Measurements from ENCODE around the gene GABARAP. TPM values are rescaled to one million over a fixed set of nuclear protein-coding genes. Genes with fewer than 3 reads are reported as not detected.

GABARAP gene
- total and polyA plus RNA-seq, 2 of the 13 experiments (the other 11 are each of a cell fraction or from before 2014, with no cell fraction given) = 161 to 310 TPM

GRCh38 chr17:7219812-7220592, 22.2 kb downstream of the GABARAP start, which contains the start of the genes ACADVL and DLG4 (continued):
- peak; percentile 56; the same call in 1 of the 2 replicates for TF ChIP-seq TFAP4 (IDR thresholded peaks at IDR 0.05; ENCODE audit: borderline replicate concordance, low read depth)
- TF ChIP-seq NR2C2 (CRISPR knock-in tag; IDR thresholded peaks at IDR 0.05; ENCODE audit: borderline replicate concordance) = peak; percentile 85
- no peak for TF ChIP-seq MED1 (CRISPR knock-in tag; IDR thresholded peaks at IDR 0.05)
- TF ChIP-seq CEBPB (IDR thresholded peaks at IDR 0.05; ENCODE audit: borderline replicate concordance, low read depth, low read length) = no peak
- peak; percentile 88 for TF ChIP-seq ZNF687 (CRISPR knock-in tag; IDR thresholded peaks at IDR 0.05)
- peak; percentile 54 for TF ChIP-seq BCL6 (CRISPR knock-in tag; IDR thresholded peaks at IDR 0.05)
- no peak for TF ChIP-seq TBP (CRISPR knock-in tag; IDR thresholded peaks at IDR 0.05)
- TF ChIP-seq NCOA2 (CRISPR knock-in tag; IDR thresholded peaks at IDR 0.05) = peak; percentile 21; the same call in 1 of the 2 replicates
- TF ChIP-seq IKZF1 (IDR thresholded peaks at IDR 0.05) = no peak
- TF ChIP-seq ZNF569 (CRISPR knock-in tag; IDR thresholded peaks at IDR 0.05; ENCODE audit: borderline replicate concordance) = peak; percentile 84; the same call in 1 of the 2 replicates
- TF ChIP-seq PCBP2 (optimal IDR thresholded peaks at IDR 0.05; ENCODE audit: low read depth, low read length, poor library complexity, severe bottlenecking) = no peak
- TF ChIP-seq AKNA (CRISPR knock-in tag; IDR thresholded peaks at IDR 0.05; ENCODE audit: borderline replicate concordance) = no peak
- peak; percentile 46; the same call in 1 of the 2 replicates for TF ChIP-seq KDM5A (IDR thresholded peaks at IDR 0.05; ENCODE audit: borderline replicate concordance, low read length)
- TF ChIP-seq YEATS2 (CRISPR knock-in tag; IDR thresholded peaks at IDR 0.05; ENCODE audit: borderline replicate concordance) = peak; percentile 64; the same call in 1 of the 2 replicates
- TF ChIP-seq MAZ (IDR thresholded peaks at IDR 0.05; ENCODE audit: borderline replicate concordance, low read depth, low read length) = no peak; the same call in 1 of the 2 replicates
- peak; percentile 60; the same call in 1 of the 2 replicates for TF ChIP-seq MAZ (CRISPR knock-in tag; IDR thresholded peaks at IDR 0.05; ENCODE audit: low read depth)
- TF ChIP-seq IKZF4 (CRISPR knock-in tag; IDR thresholded peaks at IDR 0.05; ENCODE audit: borderline replicate concordance, low read depth, not compliant biosample characterization) = peak; percentile 93
- no peak for TF ChIP-seq CREB1 (IDR thresholded peaks at IDR 0.05)
- TF ChIP-seq CREB1 (CRISPR knock-in tag; IDR thresholded peaks at IDR 0.05) = peak; percentile 62; the same call in 1 of the 2 replicates
